ENCODE measurements around the gene TMEM52.

The TMEM52 gene

GRCh38 chr1:1903224-1903623 lies 15.9 kb downstream of the TMEM52 start:
- H3K4me3 ChIP-seq (ENCODE audit: low read depth, low read length), result no peak overlapping the region
- TF ChIP-seq, protein P1, sequence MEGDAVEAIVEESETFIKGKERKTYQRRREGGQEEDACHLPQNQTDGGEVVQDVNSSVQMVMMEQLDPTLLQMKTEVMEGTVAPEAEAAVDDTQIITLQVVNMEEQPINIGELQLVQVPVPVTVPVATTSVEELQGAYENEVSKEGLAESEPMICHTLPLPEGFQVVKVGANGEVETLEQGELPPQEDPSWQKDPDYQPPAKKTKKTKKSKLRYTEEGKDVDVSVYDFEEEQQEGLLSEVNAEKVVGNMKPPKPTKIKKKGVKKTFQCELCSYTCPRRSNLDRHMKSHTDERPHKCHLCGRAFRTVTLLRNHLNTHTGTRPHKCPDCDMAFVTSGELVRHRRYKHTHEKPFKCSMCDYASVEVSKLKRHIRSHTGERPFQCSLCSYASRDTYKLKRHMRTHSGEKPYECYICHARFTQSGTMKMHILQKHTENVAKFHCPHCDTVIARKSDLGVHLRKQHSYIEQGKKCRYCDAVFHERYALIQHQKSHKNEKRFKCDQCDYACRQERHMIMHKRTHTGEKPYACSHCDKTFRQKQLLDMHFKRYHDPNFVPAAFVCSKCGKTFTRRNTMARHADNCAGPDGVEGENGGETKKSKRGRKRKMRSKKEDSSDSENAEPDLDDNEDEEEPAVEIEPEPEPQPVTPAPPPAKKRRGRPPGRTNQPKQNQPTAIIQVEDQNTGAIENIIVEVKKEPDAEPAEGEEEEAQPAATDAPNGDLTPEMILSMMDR (IDR thresholded peaks at IDR 0.05; ENCODE audit: low read depth, low read length), result no peak

DNA sequence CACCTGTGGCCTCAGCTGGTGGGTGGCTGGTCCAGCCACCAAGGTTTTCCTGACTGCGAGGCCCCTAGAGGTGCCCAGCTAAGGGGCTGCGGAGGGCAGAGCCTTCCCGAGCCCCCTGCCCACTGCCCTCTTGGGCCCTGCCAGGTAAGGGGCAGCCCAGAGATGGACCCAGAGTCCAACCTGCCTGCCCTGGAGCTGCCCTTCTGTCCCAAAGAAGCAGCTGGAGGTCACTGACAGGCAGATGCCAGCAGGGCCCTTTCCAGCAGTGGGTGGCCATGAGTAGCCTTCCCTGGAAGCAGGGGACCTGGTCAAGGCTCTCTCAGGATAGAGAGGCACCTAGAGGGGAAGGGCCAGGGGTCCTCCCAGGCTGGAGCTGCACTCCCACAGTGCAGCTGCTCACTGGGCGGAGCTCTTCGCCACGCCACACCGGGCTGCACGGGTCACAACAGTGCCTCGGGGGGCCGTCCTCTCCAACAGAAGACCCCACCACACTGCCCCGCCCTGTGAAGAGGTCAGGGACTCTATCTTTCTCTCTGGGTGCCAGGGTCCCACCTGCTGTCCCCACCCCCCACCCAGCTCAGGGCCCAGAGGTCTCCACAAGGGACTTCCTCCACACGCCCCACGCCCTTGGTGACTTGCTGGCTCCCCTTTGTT lies 17.3 kb downstream of the TMEM52 start:
- TF ChIP-seq, protein P1 (IDR thresholded peaks at IDR 0.05; ENCODE audit: low read depth, low read length), result no peak
- H3K4me3 ChIP-seq (ENCODE audit: low read depth, low read length), result no peak overlapping the region

- H3K4me3 ChIP-seq (ENCODE audit: low read depth, low read length), result no peak overlapping the region
- TF ChIP-seq, protein P1 (IDR thresholded peaks at IDR 0.05; ENCODE audit: low read depth, low read length), result no peak
Observed at GRCh38 chr1:1900883-1901640, 18.0 kb downstream of the TMEM52 start.

DNA sequence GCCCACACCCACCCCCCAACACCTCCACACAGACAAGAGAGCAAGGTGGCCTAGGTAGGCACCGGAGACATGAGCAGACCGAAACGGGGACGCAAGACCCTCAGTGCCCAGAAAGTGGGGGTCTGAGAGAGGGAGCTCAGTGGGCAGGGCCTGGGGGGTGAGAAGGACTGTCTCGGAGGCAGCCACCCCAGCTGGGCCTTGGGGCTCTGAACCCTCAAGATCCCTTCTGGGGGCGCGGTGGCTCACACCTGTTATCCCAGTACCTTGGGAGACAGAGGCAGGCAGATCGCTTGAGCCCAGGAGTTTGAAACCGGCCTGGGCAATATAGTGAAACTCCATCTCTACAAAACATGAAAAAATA lies 19.1 kb downstream of the TMEM52 start:
- TF ChIP-seq, protein P1 (IDR thresholded peaks at IDR 0.05; ENCODE audit: low read depth, low read length), result no peak
- no peak overlapping the region for H3K4me3 ChIP-seq (ENCODE audit: low read depth, low read length)

GRCh38 chr1:1899266-1899966 lies 19.7 kb downstream of the TMEM52 start:
- TF ChIP-seq, protein P1 (IDR thresholded peaks at IDR 0.05; ENCODE audit: low read depth, low read length), result no peak
- H3K4me3 ChIP-seq (ENCODE audit: low read depth, low read length), result no peak overlapping the region

- no peak overlapping the region for H3K4me3 ChIP-seq (ENCODE audit: low read depth, low read length)
- TF ChIP-seq, protein P1 (IDR thresholded peaks at IDR 0.05; ENCODE audit: low read depth, low read length), result no peak
Observed at GRCh38 chr1:1898246-1898933, 20.7 kb downstream of the TMEM52 start.

Measured in WI38 (cell line).